Measurements from ENCODE around the gene RLN1.
A peak's percentile ranks its signal among the peaks of the same experiment; 100 is the strongest.
"Not testable (repeated sequence)": the region's sequence is repeated elsewhere in the genome, so short reads cannot be mapped to it uniquely, and the experiment has no call there.

The RLN1 gene, protein sequence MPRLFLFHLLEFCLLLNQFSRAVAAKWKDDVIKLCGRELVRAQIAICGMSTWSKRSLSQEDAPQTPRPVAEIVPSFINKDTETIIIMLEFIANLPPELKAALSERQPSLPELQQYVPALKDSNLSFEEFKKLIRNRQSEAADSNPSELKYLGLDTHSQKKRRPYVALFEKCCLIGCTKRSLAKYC

DNA sequence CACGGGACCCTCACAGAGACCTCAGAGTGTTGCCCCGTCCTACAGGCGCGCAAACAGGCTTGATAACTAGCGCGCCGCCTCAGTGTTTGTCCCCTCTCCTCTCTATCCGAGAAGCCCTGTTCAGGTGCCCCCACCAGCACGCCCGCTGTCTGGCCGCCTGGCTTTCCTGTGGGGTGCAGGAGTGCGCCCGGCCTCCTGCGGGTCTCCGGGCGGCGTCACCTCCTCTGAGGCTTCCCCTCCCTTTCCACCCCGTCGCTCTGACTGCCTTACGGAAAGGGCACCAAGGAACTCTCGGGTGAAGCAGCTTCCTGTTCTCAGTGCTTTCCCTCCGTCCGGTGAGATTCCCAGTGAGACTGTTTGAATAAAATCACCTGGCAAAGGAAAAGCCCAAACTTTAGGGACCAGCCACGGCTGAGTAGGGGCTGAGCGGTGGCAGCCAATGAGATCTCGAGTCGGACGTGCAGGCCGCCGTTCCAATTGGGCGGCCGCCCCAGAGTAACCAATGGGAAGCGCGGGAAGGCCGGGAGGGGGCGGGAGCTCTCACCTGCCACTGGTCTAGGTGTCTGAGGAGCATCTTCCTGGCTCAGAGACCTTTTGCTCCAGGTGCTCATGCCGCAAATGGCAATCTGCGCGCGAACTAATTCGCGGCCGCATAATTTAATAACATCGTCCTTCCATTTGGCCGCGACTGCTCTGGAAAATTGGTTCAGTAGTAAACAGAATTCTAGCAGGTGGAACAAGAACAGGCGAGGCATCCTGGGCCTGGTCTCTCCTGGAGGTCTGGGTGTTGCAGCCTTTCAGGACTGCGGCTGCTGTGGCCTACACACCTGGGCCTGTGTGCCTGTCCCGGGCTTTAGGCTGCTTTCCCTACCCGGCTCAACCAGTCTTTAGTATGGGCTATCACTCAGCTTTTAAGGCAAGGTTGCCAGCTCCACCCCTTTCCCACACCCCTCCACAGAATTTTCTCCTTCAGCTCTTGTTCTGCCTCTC is at the start of gene RLN1:
Gene RLN1 (minus strand): TSS at position 885 of the 990 bp plus-strand sequence. CDS start 130 bp downstream, at position 755.
- DNase-seq (ENCODE audit: extremely low read depth in 1 of 2, low read depth in 1 of 2) = not testable (repeated sequence)

DNA sequence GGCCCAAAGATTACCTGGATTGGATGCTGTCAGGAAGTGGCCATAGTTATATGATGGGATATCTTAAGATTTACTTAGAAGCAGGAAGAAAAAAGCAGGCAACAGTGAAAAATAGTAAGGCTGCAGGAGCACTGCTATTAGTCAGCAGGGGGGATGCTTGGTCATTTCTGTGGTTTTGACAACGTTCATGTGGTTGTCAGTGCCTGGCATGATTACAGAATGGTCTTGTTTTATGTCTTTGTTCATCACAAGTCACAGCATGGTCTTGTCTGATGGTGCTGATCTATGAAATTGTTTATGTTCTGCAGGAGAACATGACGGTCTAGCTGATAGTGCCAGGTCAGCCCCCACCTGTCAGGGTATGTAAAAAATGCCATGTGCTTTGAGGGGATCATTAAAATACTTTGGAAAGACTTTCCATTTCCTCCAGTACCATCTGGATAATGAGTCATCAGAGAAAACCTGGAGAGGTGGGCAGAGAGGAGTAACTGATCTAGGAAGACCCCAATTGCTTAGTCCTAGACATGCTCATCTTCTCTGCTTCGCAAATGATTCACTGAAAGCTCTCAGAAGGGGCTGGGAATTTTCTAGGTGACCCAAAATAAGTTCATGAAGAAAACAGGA is 49.5 kb upstream of the RLN1 start:
- DNase-seq (ENCODE audit: extremely low read depth in 1 of 2, low read depth in 1 of 2) = peak; percentile 0 to 35

DNA sequence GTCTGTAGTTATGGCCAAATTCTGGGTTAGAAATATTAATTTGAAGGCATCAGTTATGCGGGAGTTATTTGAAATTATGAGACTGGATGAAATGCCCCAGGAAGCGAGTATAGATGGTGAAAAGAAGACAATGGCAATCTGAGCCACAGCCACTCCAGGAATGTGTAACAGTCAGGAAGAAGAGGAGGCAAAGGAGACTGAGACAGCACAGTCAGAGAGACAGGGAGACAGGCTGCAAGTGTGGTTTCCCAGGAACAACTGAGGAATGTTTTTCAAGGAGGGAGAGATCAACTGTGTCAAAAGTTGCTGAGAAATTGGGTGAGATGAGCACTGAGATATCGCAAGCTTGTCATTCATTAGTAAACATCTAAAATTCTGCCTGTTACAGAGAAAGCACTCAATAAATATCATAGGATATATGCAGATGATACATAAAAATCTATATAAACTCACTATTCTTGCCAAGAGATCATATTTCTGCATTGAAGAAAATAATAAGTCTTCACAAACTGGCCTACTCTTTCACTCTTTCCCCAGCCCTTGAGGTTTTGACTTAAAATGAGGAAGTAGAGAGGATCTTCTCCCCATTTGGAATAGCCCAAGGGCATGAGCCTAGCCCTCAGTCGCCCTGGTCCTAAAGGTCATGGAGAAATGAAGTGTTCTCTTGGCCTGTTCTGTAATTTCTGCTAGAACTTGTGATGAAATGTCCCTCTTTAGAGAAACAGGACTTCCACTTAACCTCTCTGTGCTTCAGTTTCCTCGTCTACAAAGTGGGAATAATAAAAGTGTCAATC is 48.5 kb upstream of the RLN1 start:
- no peak for DNase-seq (ENCODE audit: extremely low read depth in 1 of 2, low read depth in 1 of 2)

DNA sequence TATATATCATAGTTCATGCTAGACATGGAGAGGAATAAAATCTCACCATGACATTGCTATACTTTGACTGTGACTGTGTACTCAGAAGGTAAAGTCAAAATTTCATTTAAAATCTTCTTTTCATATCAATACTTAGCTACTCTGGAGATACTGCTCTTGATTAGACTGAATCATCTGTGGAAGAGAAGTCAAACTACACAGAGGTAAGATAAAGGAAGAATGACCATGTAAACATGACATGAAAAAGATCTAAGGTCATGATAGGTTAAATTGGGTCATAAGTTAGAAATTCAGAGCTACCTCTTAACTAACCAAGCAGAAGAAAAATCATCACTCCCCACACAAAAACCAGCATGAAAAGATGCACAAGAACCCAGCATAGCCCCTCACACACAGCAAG is 44.8 kb upstream of the RLN1 start:
- no peak for DNase-seq (ENCODE audit: extremely low read depth in 1 of 2, low read depth in 1 of 2)

DNA sequence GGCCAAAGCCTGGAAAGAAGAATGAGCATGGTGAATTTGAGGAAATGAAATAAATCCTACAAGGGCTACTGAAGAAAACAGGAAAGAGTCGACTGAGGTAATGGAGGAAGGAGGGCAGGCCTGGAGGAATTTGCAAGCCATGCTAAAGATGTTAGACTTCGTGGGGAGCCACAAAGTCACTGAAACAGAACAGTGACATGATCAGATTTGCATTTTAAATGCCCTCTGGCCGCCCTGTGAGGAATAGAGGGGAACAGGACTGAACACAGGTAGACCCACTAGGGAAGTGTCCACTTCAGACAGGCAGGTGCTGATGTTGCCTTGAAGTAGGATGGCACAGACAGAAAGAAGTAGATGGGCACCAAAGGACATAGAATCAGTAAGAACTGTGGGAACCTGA is 42.8 kb upstream of the RLN1 start:
- DNase-seq (ENCODE audit: extremely low read depth in 1 of 2, low read depth in 1 of 2) = no peak

DNA sequence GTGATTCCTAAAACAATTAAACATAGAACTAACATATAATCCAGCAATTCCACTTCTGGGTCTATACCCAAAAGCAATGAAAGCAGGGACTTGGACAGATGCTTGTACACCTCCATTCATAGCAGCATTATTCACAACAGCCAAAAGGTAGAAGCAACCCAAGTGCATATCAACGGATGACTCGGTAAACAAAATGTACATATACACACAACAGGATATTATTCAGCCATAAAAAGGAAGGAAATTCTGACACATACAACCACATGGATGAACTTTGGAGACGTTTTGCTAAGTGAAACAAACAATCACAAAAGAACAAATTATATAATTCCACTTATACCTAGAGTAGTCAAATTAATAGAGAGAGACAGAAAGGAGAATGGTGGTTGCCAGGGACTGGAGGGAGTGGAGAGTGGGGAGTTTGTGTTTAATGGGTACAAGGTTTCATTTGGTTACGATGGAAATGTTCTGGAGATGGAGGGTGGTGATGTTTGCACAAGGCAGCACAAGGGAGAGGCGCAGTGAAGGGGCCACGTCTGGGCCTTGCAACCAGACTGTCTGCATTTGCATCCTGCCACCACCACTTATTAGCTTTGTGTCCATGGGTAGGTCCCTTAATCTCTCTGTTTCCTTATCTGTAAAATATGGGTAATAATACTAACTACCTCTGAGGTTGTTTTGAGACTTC is 36.3 kb upstream of the RLN1 start:
- no peak for DNase-seq (ENCODE audit: extremely low read depth in 1 of 2, low read depth in 1 of 2)

DNA sequence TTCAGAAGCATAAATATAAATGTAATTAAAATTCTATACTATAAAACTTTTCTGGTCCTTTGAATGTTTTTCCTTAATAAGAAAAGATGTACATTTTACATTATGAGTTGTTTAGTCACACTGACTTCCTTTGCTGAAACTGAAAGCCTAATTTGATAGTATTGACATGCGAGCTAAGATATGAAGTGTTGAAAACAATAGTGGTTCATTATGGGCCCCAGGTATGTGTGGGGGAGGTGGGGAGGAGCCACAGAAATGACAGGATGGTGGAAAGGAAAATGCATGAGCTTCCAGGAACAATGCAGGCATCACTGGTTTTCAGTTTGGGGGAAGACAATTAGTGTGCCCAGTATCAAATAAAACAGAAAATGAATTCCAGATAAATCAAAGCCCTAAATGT is 35.4 kb upstream of the RLN1 start:
- no peak for DNase-seq (ENCODE audit: extremely low read depth in 1 of 2, low read depth in 1 of 2)

DNA sequence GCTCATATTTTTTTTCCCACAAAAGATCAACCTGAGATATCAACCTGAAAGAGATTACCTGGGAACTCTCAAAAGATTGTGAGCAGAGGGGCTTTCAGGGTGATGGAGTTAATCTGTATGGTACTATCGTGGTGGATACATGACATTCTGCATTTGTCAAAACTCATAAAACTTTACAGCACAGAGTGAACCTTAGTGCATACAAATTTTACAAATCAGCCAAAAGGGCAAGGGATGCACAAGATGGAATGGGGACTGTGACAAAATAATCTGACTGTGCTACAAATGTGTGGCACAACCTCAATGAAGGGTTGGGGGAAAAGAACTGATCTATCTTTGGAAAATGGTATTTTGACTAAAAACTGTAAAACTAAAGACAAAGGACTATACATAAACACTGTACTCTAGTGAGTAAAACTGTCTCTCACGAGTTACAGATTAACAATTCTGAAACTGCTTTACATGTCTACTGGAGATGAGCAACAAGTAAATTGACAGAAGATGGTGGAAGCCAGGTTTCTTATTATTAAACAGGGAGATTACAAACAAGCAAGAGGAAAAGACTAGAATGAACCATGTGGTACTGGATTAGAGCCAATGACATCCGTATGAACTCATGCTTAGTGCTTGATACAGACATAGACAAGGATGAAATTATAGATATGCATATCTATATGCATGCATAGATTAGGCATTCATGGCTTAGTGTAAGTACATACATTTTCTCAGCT is 24.8 kb upstream of the RLN1 start:
- DNase-seq (ENCODE audit: extremely low read depth in 1 of 2, low read depth in 1 of 2) = no peak

DNA sequence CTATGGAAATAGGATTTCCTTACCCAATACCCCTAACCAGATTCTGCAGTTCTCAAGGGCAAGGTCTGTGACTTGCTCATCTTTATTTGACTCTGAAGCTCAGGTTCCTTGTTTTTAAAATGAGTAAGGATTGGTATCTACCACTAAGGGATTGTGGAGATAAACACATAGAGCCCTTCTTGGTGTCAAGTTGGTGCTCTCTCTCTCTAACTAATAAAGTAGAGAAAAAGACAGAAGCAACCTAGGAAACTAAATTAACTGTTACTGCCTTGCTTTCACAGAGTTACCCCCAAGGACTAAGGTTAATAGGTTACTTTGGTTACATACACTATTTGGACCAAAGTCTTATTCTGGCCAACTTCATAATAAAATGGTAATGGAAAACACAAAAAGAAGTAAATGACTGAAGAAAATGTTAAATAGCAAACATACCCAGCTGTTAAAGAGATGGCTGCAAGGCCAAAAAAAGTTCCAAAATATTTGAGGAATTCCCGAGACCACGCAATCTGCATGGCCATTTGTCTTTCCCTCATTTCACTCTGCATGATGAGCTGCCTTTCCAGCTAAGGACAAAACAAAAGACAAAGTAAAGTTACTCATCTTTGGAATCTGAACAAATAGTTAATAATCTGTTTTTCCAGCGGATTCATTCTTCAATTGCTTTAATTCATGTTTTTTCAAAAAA is 21.8 kb upstream of the RLN1 start:
- DNase-seq (ENCODE audit: extremely low read depth in 1 of 2, low read depth in 1 of 2) = no peak

DNA sequence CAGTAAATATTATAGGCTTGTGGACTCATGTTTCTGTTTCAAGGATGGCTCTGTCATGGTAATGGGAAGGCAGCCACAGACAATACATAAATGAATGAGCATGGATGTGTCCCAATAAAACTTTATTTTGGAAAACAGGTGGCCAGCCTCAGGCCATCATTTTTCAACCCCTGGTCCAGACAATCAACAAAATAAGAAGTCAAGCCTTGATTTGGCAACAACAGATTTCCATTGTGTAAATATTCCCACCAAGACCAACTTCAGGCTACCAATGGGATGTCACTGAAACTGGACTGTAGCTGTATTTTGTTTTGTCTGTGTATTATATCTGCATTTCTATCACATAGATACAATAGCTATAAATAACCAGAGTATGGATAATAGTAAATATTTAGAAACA is 20.7 kb upstream of the RLN1 start:
- DNase-seq (ENCODE audit: extremely low read depth in 1 of 2, low read depth in 1 of 2) = no peak

DNA sequence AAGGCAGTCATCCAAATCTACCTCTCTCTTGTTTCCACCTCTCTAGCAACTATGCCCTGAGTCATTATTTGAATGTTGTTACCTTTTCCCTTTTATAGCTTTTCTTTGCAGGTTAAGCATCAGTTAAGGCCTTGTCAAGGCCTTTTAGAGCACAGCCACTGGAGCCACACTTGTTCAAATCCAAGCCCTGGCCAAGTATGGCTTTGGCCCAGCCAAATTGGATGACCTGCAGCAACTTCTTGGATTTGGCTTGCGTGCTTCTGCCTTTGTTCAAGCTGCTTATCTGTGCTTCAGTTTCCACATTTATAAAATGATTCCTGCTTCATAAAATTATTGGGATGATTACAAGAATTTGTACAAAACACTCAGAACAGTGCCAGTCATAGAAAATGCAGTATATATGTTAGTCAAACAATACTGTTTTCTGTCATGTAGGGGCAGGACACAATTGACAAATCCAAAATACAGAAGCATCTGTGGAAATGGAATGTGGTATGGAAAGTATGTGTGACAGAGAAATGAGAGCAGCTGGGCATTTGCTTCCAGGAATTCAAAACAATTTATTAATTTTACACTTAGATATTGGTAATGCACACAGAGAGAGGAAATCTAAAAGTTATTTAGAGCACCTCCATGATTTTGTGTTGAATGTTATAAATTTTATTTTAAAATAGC is 17.9 kb upstream of the RLN1 start:
- no peak for DNase-seq (ENCODE audit: extremely low read depth in 1 of 2, low read depth in 1 of 2)

DNA sequence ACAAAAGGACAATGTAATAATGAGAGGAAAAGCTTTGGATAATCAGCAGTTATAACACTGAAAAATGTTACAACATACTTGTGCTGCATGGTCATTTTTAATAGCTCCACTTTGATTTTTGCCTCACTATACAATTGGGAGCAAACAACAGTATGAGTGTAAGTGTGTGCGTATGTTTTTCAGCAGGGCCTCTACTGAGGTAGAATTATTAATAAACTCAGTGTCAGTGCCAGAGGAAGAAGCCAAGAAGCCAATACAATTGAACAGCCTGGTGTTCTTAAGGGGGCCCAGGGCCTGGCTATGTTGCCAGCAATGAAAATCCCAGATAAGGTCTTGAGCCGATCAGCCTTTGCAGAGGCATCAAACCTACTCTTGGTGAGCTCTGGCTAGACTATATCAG is 16.1 kb upstream of the RLN1 start:
- no peak for DNase-seq (ENCODE audit: extremely low read depth in 1 of 2, low read depth in 1 of 2)

DNA sequence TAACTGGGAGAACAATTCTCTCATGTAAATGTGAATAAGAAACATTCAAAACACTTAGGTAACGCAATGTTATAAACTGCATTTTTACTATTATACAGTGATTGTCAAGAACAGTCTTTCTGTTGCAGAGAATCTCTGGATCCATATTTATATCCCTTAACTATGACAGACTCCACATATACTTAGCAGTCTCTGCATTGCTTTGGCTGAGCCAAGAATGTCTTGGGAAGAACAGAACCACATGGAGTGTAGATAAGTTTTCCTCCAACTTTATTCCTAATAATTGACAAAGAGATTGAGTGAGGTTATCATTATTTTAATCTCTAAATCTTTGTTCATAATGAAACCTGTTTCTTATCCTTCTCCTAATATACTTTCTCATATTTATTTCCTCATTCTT is 15.6 kb upstream of the RLN1 start:
- DNase-seq (ENCODE audit: extremely low read depth in 1 of 2, low read depth in 1 of 2) = no peak

DNA sequence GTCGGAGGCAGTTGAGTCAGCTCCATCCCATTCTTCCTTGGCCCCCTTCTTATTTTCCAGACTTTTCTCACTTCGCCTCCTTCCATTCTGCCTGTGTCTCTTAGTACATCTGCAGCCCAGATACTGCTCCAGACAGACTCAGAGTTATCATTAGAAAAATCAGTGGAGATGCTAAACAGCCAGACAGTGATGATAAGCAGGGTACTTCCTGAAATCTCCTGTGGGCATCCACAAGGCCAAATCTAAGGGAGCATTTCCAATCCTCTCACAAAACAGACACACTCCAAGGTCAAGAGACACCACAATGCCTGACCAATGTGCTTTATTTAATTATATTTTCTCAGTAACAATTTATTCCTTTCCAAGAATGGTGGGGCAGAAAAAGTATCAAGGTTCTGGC is 14.5 kb upstream of the RLN1 start:
- DNase-seq (ENCODE audit: extremely low read depth in 1 of 2, low read depth in 1 of 2) = no peak

DNA sequence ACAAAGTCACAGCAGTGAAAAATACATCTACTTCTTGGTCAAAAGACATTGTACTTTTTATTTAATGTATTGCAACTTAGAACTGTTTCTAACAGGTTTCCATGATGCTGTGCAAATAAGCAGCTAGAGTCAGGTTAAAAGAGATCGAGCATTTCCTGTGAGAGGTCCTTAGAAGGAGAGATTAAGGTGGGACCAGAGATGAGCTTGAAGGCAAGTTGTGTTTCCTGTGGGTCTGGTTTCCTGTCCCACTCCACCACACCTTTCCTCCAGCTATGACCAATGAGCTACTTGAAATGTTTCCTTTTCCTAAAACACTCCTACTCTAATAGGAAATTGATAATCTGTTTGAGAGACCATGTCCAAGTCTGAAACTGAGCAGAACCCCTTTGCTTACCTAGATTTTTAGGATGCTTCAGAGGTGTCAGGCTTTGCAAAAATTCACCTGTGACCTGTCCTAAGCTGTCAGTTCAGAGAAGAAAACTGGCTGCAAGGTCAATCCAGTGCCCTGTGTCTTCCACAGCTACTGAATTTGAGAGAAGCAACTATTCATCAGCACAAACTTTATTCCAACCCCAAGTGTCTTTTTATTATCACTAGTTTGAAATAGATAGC is 13.1 kb upstream of the RLN1 start:
- DNase-seq (ENCODE audit: extremely low read depth in 1 of 2, low read depth in 1 of 2) = no peak

DNA sequence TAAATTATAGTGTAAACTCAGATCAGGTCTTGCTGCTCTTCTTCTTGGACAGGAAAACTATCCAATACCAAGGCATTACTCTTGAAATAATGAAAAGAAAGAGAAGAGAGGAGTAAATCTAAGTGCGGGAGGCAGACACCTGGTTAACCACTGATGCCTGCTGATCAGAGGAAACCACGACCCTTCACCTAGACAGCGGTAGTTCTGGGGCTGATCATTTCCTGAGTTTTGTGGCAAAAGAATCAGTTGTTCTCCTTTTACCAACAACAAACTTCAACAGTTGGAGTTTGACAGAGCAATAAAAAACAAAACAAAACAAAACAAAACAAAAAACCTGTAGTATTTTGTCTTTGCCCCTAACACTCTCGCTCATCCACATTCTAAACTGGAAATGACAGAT is 3.0 kb downstream of the RLN1 start:
- DNase-seq (ENCODE audit: extremely low read depth in 1 of 2, low read depth in 1 of 2) = no peak

DNA sequence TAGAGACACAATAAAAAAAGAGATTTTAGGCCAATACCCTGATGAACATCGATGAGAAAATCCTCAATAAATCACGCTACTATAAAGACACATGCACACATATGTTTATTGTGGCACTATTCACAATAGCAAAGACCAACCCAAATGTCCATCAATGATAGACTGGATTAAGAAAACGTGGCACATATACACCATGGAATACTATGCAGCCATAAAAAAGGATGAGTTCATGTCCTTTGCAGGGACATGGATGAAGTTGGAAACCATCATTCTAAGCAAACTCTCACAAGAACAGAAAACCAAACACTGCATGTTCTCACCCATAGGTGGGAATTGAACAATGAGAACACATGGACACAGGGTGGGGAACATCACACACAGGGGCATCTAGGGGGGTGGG is 8.4 kb downstream of the RLN1 start:
- DNase-seq (ENCODE audit: extremely low read depth in 1 of 2, low read depth in 1 of 2) = not testable (repeated sequence)

DNA sequence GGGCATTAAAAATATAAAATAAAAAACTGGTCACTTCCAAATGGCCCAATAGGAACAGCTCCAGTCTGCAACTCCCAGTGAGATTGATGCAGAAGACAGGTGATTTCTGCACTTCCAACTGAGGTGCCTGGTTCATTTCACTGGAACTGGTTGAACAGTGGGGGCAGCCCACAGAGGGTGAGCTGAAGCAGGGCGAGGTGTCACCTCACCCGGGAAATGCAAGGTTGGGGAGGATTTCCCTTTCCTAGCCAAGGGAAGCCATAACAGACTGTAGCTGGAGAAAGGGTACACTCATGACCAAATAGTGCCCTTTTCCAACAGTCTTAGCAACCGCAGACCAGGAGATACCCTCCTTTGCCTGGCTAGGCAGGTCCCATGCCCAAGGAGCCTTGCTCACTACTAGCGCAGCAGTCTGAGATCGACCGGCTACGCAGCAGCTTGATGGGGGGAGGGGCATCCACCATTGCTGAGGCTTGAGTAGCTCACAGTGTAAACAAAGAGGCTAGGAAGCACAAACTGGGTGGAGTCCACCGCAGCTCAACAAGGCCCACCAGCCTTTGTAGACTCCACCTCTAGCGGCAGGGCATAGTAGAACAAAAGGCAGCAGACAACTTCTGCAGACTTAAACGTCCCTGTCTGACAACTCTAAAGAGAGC is 12.7 kb downstream of the RLN1 start:
- DNase-seq (ENCODE audit: extremely low read depth in 1 of 2, low read depth in 1 of 2) = no peak

Measured in stimulated activated CD8-positive, alpha-beta memory T cell treated with anti-CD3 and anti-CD28 coated beads, Interleukin-7, amount 100 ng/mL, for 48 hours (primary cell).